PC-3 (cell line): ENCODE results near the gene ADORA1.

Experiments
- CTCF ChIP-seq: fragments of 300-600 bp; sonication (generic); conservative IDR thresholded peaks from 2 replicates; pipeline ENCODE4 v1.5.1; 2017; ENCODE audit warnings: antibody characterized with exemption, low read depth, mild to moderate bottlenecking, low read length
- EZH2 ChIP-seq: fragments of 300-600 bp; sonication (generic); IDR thresholded peaks from one replicate; pipeline ENCODE4 v1.6.1; 2017; ENCODE audit warnings: antibody characterized with exemption, mild to moderate bottlenecking, low read length; ENCODE audit not compliant: unreplicated experiment
- EZH2phosphoT487 ChIP-seq: fragments of 300-600 bp; sonication (generic); IDR thresholded peaks from 2 replicates; pipeline ENCODE4 v1.6.1; 2018; ENCODE audit warnings: mild to moderate bottlenecking, antibody characterized with exemption, low read length, borderline replicate concordance

DNA sequence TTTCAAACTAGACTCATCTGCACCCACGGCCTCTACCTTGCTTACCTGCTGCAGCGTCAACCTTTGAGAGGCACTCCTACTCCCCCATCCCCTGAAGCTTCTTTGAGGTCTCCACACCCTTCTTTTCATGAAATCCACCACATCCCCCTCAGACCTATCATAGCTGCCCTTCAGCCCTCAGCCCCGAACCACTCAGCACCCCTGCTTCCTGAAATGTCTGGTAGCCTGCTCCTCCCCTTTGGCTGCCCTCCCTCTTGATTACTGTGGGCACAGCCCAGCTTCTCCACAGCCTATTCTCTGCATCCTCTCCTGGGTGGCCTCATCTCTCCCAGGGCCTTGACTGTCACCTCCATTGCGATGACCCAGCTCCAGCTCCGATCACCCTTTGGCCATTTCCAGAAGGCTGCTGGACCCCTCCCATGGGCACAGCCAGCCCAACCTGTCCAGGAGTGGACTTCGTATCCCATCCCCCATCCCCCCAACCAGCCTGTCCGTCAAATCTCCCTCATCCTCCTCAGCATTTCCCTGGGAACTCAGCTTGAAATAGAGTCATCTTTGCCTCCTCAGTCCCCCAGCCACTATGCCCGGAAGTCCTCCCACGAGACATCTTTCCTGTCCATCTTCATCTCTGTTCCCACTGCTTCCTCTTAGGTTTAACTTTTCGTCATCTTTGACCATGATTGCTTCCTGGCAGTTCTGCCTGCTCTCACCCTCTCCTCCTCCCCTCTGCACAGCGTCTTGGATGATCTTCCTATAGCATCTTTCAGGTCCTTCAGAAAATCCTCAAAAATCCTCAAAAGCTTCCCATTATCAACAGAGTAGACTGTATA, 6.1 kb upstream of the ADORA1 start:
- no peak for TF ChIP-seq CTCF
- no peak for TF ChIP-seq EZH2
- no peak for TF ChIP-seq EZH2phosphoT487
